GM12874 (cell line): ENCODE measurements around the gene ZBTB22.

Experiments
- TF ChIP-seq, protein P1 (sequence below): IDR thresholded peaks from 2 replicates; pipeline ENCODE4 v1.5.1; 2011; ENCODE audit warnings: low read depth, mild to moderate bottlenecking, control low read depth, low read length, moderate library complexity; ENCODE audit not compliant: insufficient read depth

The ZBTB22 gene

DNA sequence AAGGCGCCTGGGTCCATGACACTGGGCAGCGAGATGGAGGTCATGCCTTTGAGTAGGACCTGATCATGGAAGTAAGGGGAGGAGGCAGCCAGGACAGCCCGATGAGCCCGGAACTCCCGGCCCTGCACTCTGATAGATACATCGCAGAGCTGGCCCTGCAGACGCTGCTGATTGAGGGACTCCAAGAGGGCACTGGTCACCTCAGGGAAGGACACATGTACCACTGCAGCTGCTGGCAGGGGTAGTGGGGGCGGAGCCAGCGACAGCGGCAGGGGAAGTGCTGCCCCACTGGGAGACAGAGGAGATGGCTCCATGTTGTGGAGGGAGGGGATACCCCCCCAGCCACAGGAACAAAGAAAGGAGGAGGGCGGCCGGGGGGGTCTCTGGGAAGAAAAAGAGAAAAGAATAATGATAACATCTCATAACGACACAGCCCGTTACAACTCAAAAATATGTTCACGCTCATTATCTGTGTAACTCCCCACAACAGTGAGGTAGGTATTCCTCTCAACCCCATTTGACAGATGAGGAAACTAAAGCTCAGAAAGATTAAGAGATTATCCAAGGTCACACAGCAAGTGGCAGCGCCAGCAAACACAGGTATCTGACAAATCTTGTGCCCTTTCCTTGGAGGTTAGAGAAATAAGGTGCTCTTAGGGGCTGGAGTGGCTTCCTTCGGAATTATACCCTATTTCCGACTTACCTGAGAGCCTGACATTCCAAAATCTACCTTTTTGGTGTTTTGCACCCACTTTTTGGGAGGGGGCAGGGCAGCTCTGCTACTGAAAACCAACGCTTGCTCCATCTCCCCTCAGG is 733 bp downstream of the ZBTB22 start:
- TF ChIP-seq, protein P1, sequence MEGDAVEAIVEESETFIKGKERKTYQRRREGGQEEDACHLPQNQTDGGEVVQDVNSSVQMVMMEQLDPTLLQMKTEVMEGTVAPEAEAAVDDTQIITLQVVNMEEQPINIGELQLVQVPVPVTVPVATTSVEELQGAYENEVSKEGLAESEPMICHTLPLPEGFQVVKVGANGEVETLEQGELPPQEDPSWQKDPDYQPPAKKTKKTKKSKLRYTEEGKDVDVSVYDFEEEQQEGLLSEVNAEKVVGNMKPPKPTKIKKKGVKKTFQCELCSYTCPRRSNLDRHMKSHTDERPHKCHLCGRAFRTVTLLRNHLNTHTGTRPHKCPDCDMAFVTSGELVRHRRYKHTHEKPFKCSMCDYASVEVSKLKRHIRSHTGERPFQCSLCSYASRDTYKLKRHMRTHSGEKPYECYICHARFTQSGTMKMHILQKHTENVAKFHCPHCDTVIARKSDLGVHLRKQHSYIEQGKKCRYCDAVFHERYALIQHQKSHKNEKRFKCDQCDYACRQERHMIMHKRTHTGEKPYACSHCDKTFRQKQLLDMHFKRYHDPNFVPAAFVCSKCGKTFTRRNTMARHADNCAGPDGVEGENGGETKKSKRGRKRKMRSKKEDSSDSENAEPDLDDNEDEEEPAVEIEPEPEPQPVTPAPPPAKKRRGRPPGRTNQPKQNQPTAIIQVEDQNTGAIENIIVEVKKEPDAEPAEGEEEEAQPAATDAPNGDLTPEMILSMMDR, result no peak

DNA sequence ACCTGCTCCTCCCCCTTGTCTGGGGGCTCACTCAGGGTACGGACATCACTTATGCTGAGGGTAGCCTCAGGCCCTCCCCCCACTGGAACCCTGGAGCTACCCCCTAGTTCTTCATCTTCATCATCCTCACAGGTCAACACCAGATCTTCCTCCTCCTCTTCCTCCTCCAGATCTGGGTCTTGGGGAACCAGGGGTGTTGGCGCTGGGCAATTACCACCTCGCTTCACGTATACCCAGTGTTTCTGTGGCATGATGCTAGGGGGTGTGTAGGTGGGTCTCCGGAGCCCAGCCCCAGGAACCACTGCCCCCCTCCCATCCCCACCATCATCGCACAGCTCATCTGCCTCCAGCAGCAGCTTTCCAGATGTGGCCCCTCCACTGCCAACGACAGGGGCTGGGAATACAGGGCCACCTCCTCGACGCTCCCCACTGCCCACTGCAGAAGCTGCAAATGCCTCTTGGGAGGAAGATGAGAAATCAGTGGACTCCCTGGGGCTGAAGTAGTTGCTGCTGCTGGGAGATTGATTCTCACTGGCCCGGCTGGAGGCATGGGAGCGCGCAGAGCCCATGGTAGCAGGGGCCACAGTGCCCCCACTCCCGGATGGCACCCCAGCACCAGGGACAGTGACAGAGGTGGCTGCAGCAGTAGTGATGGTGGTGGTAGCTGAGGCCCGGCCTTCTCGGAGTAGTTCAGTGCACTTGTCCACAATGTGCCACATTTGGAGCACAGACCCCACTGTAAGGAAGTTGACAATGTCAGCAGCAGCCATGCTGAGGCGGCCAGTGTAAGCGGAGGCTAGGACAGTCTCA is 1.5 kb downstream of the ZBTB22 start:
- TF ChIP-seq, protein P1, result no peak

DNA sequence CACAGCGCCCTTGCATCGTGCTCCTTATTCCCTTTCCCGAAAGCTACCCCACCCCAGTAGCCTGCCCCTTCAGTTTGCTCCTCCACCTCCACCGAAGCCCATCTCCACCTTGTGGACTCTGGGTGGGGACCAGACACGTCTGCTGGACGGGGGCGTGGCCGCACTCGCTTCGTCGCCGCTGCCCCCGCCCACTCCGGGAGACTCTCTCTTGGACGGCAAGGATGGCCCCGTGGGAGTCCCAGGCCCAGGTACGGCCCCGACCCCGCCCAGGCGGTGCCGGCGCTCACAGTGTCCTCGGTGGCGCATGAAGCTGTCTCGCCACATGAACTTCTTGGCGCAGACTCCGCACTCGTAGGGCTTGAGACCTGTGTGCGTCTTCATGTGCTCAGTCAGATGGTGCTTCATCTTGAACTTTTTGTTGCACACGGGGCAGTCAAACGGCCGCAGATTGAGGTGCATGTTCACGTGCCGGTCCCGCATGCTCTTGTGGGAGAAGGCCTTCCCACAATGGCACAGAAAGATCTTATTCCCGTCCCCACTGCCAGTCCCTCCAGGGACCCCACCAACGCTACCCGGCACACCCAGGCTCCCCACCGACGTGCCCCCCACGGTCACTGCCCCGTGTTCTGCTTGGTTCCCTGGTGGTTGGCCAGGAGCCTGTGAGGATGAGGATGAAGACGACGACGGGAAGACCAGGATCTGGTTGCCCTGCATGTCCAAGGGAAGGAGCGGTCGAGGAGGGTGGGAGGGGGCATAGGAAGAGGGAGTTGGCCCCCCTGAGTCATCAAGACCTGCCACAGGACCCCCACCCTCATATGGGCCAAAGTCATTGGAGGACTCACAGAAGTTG is 2.4 kb downstream of the ZBTB22 start:
- TF ChIP-seq, protein P1, result no peak

DNA sequence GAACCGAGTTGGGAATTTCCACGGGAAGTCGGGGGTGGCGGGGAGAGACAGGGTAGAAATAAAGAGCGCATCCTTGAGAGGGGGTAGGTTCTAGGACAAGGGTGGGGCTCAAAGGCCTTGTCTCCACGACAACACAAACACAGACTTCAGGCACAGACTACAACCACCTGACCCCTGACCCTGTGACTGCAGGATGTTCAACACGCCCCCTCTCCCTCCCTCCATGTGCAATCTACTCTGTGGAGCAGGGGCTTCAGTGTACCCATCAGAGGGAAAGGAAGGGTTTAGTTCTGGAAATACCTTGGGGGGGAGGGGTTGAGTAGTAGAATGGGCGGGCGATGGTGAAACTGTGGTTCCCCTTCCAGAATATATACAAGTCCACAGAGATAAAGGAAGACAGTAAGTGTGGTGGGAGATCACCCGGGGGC is 3.0 kb downstream of the ZBTB22 start:
- TF ChIP-seq, protein P1, result no peak

DNA sequence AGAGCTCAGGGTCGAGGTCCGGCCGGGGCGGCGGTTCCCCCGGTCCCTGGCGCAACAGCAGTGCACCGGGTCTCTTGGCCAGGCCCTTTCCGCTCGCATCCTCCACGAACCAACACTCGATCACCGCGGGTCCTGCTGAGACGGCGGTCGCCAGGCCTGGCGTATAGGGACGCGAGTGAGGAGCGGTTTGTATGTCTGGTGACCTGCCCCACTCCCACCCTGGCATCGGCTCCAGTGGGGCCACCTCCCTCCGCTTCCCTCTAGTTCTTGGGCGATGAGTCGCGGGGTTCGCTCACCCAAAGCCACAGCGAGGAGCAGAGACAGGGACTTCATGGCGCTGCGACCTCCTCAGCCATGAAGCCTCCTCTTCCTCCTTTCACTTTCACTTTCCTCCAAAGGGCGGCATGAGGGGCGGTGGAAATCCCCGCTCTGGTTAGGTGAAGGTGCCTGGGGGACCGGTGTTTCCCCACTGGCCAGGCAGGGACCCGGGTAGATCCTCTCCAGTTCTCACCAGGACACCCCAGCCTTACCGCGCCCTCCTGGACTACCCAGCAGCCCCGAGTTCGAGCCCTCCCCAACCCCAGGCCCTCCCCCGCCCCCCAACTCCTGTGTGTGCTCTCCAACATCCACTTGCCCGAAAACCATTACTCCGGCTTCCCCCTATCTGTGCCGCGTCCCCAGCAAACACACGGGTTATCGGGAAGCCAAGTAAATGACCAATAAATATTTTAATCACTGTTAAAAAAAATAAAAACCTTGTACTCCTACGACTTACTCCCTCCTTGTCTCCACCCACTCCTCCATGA is 3.6 kb downstream of the ZBTB22 start, which contains the start of gene TAPBP:
Gene TAPBP (minus strand): TSS at position 370 of the 806 bp plus-strand sequence. CDS start 37 bp downstream, at position 333.
- TF ChIP-seq, protein P1, result no peak

DNA sequence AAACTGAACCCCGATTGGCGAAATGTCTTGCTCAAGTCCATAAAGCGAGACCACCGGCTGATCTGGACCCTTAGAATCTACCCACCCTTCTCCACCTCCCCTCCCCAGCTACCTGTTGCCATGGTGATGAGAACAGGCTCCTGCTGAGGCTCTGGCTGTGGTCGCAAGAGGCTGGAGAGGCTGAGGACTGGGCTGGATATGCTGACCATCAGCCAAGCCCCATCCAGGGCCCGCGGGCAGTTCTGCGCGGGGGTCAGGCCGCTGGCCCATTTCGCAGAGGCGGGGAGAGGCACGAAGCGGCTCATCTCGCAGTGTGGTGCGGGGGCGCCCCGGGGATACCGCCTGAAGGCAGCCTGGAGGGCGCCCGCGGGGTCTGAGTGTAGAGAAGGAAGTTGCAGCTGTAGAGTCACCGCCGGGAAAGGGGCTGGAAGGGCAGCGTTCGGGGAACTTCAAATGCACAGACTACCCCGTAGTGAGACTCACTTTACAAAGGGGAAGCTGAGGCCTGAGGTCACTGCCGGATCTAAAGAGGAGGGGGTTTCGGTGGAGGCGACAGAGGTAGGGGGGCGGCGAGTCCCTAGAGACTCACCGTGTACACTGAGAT is 4.3 kb downstream of the ZBTB22 start:
- TF ChIP-seq, protein P1, result no peak
